DMS53 treated with DMSO at 0.1 percent for 48 hours (cell line): ENCODE data around the gene HOXC9.
A peak's percentile ranks its signal among the peaks of the same experiment; 100 is the strongest.

Experiments
- DNase-seq: peaks from one replicate; lab custom pipeline; 2025; ENCODE audit not compliant: unreplicated experiment; lab: John Stamatoyannopoulos, UW

Gene HOXC9

GRCh38 chr12:54025499-54026405 is 25.8 kb downstream of the HOXC9 start:
- DNase-seq: no peak

- DNase-seq: no peak
Measured at GRCh38 chr12:54026640-54027441, 26.9 kb downstream of the HOXC9 start.

- DNase-seq: no peak
Measured at GRCh38 chr12:54027442-54027786, 27.5 kb downstream of the HOXC9 start.

GRCh38 chr12:54028314-54029201 is 28.6 kb downstream of the HOXC9 start, which contains the start of gene HOXC6:
TSS of gene HOXC6 (plus strand) at chr12:54028440. CDS start at chr12:54028522, 82 bp downstream.
- DNase-seq: no peak

GRCh38 chr12:54029529-54030441 is 29.8 kb downstream of the HOXC9 start:
- no peak for DNase-seq

GRCh38 chr12:54030442-54030801 is 30.5 kb downstream of the HOXC9 start:
- no peak for DNase-seq

- no peak for DNase-seq
Measured at GRCh38 chr12:54030889-54031471, 31.0 kb downstream of the HOXC9 start.

- no peak for DNase-seq
Measured at GRCh38 chr12:54031480-54031879, 31.5 kb downstream of the HOXC9 start.

GRCh38 chr12:54032086-54032619 is 32.2 kb downstream of the HOXC9 start:
- no peak for DNase-seq

- DNase-seq: peak; percentile 52
Measured at GRCh38 chr12:54032627-54033100, 32.7 kb downstream of the HOXC9 start, which contains the start of gene HOXC5. TSS of gene HOXC5 (plus strand) at chr12:54033050. CDS start at chr12:54033123, 73 bp downstream.

GRCh38 chr12:54033106-54033979 is 33.4 kb downstream of the HOXC9 start:
- no peak for DNase-seq

- DNase-seq: no peak
Measured at GRCh38 chr12:54033980-54034784, 34.2 kb downstream of the HOXC9 start.

GRCh38 chr12:54034785-54035310 is 34.9 kb downstream of the HOXC9 start:
- DNase-seq: no peak

- DNase-seq: no peak
Measured at GRCh38 chr12:54035568-54036264, 35.8 kb downstream of the HOXC9 start.

- DNase-seq: no peak
Measured at GRCh38 chr12:54036620-54037359, 36.8 kb downstream of the HOXC9 start.
